NCI-H510A treated with DMSO at 0.1 percent for 48 hours (cell line): ENCODE measurements around the gene SALL2.
"Not testable (repeated sequence)": the region's sequence is repeated elsewhere in the genome, so short reads cannot be mapped to it uniquely, and the experiment has no call there.

ENCODE experiments used
- DNase-seq: peaks from one replicate; lab custom pipeline; 2025; lab: John Stamatoyannopoulos, UW

SALL2 gene

GRCh38 chr14:21525962-21526671 lies at the start of gene SALL2:
Gene SALL2 (minus strand): TSS chr14:21526346. CDS start chr14:21526127, 219 bp downstream.
- peak; percentile 88 for DNase-seq

GRCh38 chr14:21575661-21576060 lies 49.5 kb upstream of the SALL2 start:
- DNase-seq = no peak

GRCh38 chr14:21572604-21573003 lies 46.5 kb upstream of the SALL2 start:
- DNase-seq = no peak

- no peak for DNase-seq
Measured at GRCh38 chr14:21558703-21559170, 32.6 kb upstream of the SALL2 start.

GRCh38 chr14:21557084-21557901 lies 31.1 kb upstream of the SALL2 start:
- peak; percentile 68 for DNase-seq

- no peak for DNase-seq
Measured at GRCh38 chr14:21556378-21557083, 30.4 kb upstream of the SALL2 start.

GRCh38 chr14:21553266-21553665 lies 27.1 kb upstream of the SALL2 start:
- DNase-seq = no peak

- not testable (repeated sequence) for DNase-seq
Measured at GRCh38 chr14:21544588-21544987, 18.4 kb upstream of the SALL2 start.

GRCh38 chr14:21543963-21544362 lies 17.8 kb upstream of the SALL2 start:
- DNase-seq = no peak

GRCh38 chr14:21543521-21543960 lies 17.4 kb upstream of the SALL2 start:
- DNase-seq = no peak

GRCh38 chr14:21541413-21542074 lies 15.4 kb upstream of the SALL2 start:
- no peak for DNase-seq

GRCh38 chr14:21539189-21539940 lies 13.2 kb upstream of the SALL2 start:
- no peak for DNase-seq

- no peak for DNase-seq
Measured at GRCh38 chr14:21537090-21537424, 10.9 kb upstream of the SALL2 start.

GRCh38 chr14:21536418-21537089 lies 10.4 kb upstream of the SALL2 start:
- no peak for DNase-seq

GRCh38 chr14:21535545-21536417 lies 9.6 kb upstream of the SALL2 start:
- DNase-seq = no peak

GRCh38 chr14:21534576-21534975 lies 8.4 kb upstream of the SALL2 start:
- DNase-seq = no peak

- DNase-seq = no peak
Measured at GRCh38 chr14:21533294-21533693, 7.1 kb upstream of the SALL2 start.

- no peak for DNase-seq
Measured at GRCh38 chr14:21529515-21529914, 3.4 kb upstream of the SALL2 start.
